Measurements from ENCODE around the gene NDRG4.

The NDRG4 gene

DNA sequence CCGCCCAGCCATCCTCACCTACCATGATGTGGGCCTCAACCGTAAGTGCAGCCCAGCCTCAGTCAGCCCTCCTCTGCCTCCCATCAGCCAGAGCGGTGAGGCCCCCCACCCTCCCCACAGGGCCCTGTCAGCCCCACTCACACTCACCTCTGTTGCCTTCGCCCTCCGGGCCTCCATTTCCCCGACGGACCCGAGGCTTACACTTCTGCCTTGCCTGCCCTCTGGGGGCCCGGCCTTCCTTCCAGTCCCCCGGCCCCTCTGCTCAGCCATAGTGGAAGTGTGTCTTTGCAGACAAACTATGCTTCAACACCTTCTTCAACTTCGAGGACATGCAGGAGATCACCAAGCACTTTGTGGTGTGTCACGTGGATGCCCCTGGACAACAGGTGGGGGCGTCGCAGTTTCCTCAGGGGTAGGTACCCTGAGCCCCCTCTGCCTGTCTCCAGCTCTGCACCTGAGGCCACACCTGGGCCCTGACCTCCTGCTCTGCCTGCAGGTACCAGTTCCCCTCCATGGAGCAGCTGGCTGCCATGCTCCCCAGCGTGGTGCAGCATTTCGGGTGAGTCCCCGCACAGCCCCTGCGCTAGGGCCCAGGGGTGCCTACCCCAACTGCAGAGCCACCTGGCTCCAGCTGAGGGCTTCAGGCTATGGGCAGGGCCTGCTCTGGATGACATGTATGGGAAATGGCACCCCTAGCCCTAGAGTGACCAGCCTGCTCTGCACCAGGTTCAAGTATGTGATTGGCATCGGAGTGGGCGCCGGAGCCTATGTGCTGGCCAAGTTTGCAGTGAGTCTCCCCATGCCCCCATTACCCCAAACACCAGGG lies 4.1 kb downstream of the NDRG4 start:
- Histone ChIP-seq H3K36me3 (ENCODE audit: control insufficient read depth, insufficient read depth, low read length) (peaks cover 15% of the 10 kb centered on the region), H3K9me3 (ENCODE audit: control insufficient read depth, insufficient read depth, low read depth, low read length) (no peaks in the 10 kb centered on the region), H3K4me3 (ENCODE audit: low read depth, low read length) (no peak overlapping the region), H3K9ac (ENCODE audit: low read length) (no peak overlapping the region), H3K27me3 (ENCODE audit: control insufficient read depth, insufficient read depth, low read length) (no peaks in the 10 kb centered on the region), H3K4me1 (ENCODE audit: control insufficient read depth, insufficient read depth, low read length) (peaks cover 11% of the 10 kb centered on the region; the same call in 1 of the 2 replicates), H3K27ac (ENCODE audit: low read depth, low read length) (no peak overlapping the region)

DNA sequence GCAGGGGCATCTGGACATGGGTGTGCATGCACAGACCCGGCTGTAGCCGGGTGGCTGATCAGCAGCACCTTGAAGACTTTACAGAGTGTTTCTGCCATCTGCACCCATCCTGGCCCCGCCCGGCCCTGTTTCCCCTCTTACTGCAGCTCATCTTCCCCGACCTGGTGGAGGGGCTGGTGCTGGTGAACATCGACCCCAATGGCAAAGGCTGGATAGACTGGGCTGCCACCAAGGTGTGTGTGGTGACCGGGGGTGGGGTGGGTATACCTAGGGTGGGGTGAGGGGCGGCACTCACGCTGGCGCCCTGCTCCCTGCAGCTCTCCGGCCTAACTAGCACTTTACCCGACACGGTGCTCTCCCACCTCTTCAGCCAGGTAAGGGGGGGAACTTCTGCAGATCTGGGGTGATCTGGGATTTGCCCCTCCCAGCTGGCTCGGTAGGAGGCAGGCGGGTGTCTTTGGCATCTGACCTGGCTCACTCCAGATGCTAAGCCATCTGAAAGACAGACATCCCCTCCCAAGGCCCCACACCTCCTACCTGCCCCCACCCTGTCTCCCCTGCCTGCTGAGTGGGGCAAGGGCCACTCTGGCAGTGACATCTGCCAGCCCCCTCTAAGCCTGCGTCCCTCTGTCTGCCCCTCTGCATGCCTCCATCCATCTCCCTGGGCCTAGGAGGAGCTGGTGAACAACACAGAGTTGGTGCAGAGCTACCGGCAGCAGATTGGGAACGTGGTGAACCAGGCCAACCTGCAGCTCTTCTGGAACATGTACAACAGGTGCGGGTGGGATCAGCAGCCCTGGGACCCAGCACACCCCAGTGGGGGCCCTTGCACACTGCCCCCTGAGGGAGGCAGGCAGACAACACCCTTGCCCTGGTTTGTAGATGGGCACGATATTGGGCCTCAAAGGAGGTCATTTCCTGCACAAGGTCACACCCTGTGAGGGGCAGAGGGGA lies 6.6 kb downstream of the NDRG4 start:
- Histone ChIP-seq H3K4me3 (ENCODE audit: low read depth, low read length) (no peak overlapping the region), H3K36me3 (ENCODE audit: control insufficient read depth, insufficient read depth, low read length) (peaks cover 25% of the 10 kb centered on the region), H3K9ac (ENCODE audit: low read length) (no peak overlapping the region), H3K27me3 (ENCODE audit: control insufficient read depth, insufficient read depth, low read length) (no peaks in the 10 kb centered on the region), H3K9me3 (ENCODE audit: control insufficient read depth, insufficient read depth, low read depth, low read length) (no peaks in the 10 kb centered on the region), H3K4me1 (ENCODE audit: control insufficient read depth, insufficient read depth, low read length) (peaks cover 4% of the 10 kb centered on the region; the same call in 1 of the 2 replicates), H3K27ac (ENCODE audit: low read depth, low read length) (no peak overlapping the region)

DNA sequence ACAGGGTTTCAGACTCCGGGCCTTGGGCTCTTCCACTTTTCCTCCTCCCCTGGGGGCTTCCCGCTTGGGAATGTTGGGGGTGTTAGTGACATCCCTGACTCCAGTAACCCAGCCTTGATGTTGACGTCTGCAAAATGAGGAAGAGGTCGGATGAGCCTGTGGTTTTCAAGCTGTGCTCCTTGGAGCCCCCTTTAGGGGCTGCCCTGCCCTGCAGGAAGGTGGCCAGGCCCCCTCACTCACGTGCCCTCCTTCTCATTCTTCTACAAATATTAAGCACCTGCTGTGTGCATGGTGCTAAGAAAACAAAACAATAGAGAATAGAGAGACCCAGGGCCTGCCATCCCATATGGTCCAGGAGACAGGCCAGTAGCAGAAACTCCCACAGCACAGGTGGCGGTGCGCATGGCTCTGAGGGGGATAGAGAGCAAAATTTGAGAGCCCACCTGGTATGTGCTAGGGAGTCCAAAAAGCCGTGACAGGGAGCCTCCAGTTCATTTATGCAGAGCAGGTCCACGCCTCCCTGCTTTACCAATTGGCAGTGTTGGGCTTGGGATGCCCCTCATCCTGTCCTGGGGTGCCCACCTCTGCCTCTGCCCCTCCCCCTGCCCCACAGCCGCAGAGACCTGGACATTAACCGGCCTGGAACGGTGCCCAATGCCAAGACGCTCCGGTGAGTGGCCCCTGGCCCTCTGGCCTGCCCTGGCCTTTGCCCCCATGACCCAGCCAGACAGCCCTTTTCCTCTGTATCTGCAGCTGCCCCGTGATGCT lies 7.4 kb downstream of the NDRG4 start:
- no peaks in the 10 kb centered on the region for H3K9me3 ChIP-seq (ENCODE audit: control insufficient read depth, insufficient read depth, low read depth, low read length)
- H3K27me3 ChIP-seq (ENCODE audit: control insufficient read depth, insufficient read depth, low read length): no peaks in the 10 kb centered on the region
- H3K9ac ChIP-seq (ENCODE audit: low read length): no peak overlapping the region
- H3K4me1 ChIP-seq (ENCODE audit: control insufficient read depth, insufficient read depth, low read length): peaks cover 3% of the 10 kb centered on the region; the same call in 1 of the 2 replicates
- H3K36me3 ChIP-seq (ENCODE audit: control insufficient read depth, insufficient read depth, low read length): peaks cover 25% of the 10 kb centered on the region
- H3K4me3 ChIP-seq (ENCODE audit: low read depth, low read length): no peak overlapping the region
- H3K27ac ChIP-seq (ENCODE audit: low read depth, low read length): no peak overlapping the region

DNA sequence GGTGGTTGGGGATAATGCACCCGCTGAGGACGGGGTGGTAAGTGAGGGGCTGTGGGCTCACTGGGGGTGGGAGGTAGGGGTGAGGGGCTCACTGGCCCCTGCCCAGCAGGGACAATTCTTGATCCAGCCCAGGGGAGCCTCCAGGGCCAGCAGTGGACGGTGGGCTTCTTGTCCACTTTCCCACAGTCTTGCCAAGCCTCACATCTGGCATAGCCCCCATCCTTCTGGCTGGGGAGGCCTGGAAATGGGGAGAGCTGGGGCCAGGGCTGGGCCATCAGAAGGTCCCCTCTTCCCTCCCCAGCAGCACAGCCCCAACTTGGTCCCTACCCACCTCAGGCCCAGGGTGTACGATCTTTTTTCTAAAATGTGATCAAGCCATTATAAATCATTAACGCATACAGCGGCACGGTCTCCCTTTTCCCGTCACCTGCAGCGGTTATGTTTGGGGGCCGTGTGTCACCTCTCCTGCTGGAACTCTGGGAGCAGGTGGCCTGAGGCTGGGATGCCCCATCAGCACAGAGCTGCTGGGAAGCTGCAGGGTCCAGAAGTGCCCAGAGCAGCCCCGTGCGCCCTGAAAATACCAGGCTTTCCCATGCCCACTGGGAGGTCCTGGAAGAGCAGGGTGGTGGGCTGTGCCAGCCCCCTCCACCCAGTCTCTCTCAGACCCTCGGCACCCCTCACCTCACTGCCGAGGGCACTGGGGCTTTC lies 8.2 kb downstream of the NDRG4 start:
- peaks cover 3% of the 10 kb centered on the region; the same call in 1 of the 2 replicates for H3K4me1 ChIP-seq (ENCODE audit: control insufficient read depth, insufficient read depth, low read length)
- H3K9me3 ChIP-seq (ENCODE audit: control insufficient read depth, insufficient read depth, low read depth, low read length): no peaks in the 10 kb centered on the region
- no peak overlapping the region for H3K4me3 ChIP-seq (ENCODE audit: low read depth, low read length)
- peaks cover 25% of the 10 kb centered on the region for H3K36me3 ChIP-seq (ENCODE audit: control insufficient read depth, insufficient read depth, low read length)
- H3K27me3 ChIP-seq (ENCODE audit: control insufficient read depth, insufficient read depth, low read length): no peaks in the 10 kb centered on the region
- H3K27ac ChIP-seq (ENCODE audit: low read depth, low read length): no peak overlapping the region
- no peak overlapping the region for H3K9ac ChIP-seq (ENCODE audit: low read length)

GRCh38 chr16:58508671-58509251 lies 8.8 kb downstream of the NDRG4 start:
- H3K4me1 ChIP-seq (ENCODE audit: control insufficient read depth, insufficient read depth, low read length): peaks cover 3% of the 10 kb centered on the region; the same call in 1 of the 2 replicates
- no peak overlapping the region for H3K9ac ChIP-seq (ENCODE audit: low read length)
- H3K4me3 ChIP-seq (ENCODE audit: low read depth, low read length): no peak overlapping the region
- H3K27ac ChIP-seq (ENCODE audit: low read depth, low read length): no peak overlapping the region
- no peaks in the 10 kb centered on the region for H3K27me3 ChIP-seq (ENCODE audit: control insufficient read depth, insufficient read depth, low read length)
- no peaks in the 10 kb centered on the region for H3K9me3 ChIP-seq (ENCODE audit: control insufficient read depth, insufficient read depth, low read depth, low read length)
- H3K36me3 ChIP-seq (ENCODE audit: control insufficient read depth, insufficient read depth, low read length): peaks cover 25% of the 10 kb centered on the region

GRCh38 chr16:58509256-58510096 lies 9.5 kb downstream of the NDRG4 start:
- Histone ChIP-seq H3K27me3 (ENCODE audit: control insufficient read depth, insufficient read depth, low read length) (no peaks in the 10 kb centered on the region), H3K9ac (ENCODE audit: low read length) (no peak overlapping the region), H3K36me3 (ENCODE audit: control insufficient read depth, insufficient read depth, low read length) (peaks cover 20% of the 10 kb centered on the region), H3K4me1 (ENCODE audit: control insufficient read depth, insufficient read depth, low read length) (peaks cover 3% of the 10 kb centered on the region; the same call in 1 of the 2 replicates), H3K9me3 (ENCODE audit: control insufficient read depth, insufficient read depth, low read depth, low read length) (no peaks in the 10 kb centered on the region), H3K27ac (ENCODE audit: low read depth, low read length) (no peak overlapping the region), H3K4me3 (ENCODE audit: low read depth, low read length) (no peak overlapping the region)

- no peak overlapping the region for H3K27ac ChIP-seq (ENCODE audit: low read depth, low read length)
- H3K9ac ChIP-seq (ENCODE audit: low read length): no peak overlapping the region
- H3K36me3 ChIP-seq (ENCODE audit: control insufficient read depth, insufficient read depth, low read length): peaks cover 20% of the 10 kb centered on the region
- H3K27me3 ChIP-seq (ENCODE audit: control insufficient read depth, insufficient read depth, low read length): no peaks in the 10 kb centered on the region
- H3K4me3 ChIP-seq (ENCODE audit: low read depth, low read length): no peak overlapping the region
- H3K9me3 ChIP-seq (ENCODE audit: control insufficient read depth, insufficient read depth, low read depth, low read length): no peaks in the 10 kb centered on the region
- H3K4me1 ChIP-seq (ENCODE audit: control insufficient read depth, insufficient read depth, low read length): peaks cover 3% of the 10 kb centered on the region; the same call in 1 of the 2 replicates
Observed at GRCh38 chr16:58510097-58510775, 10.3 kb downstream of the NDRG4 start.

- no peak overlapping the region for H3K9ac ChIP-seq (ENCODE audit: low read length)
- H3K36me3 ChIP-seq (ENCODE audit: control insufficient read depth, insufficient read depth, low read length): peaks cover 20% of the 10 kb centered on the region
- peaks cover 3% of the 10 kb centered on the region; the same call in 1 of the 2 replicates for H3K4me1 ChIP-seq (ENCODE audit: control insufficient read depth, insufficient read depth, low read length)
Observed at GRCh38 chr16:58510776-58511628, 11.1 kb downstream of the NDRG4 start.

More at GRCh38 chr16:58510776-58511628, 11.1 kb downstream of the NDRG4 start:
- no peaks in the 10 kb centered on the region for H3K9me3 ChIP-seq (ENCODE audit: control insufficient read depth, insufficient read depth, low read depth, low read length)
- no peak overlapping the region for H3K27ac ChIP-seq (ENCODE audit: low read depth, low read length)
- H3K27me3 ChIP-seq (ENCODE audit: control insufficient read depth, insufficient read depth, low read length): no peaks in the 10 kb centered on the region
- no peak overlapping the region for H3K4me3 ChIP-seq (ENCODE audit: low read depth, low read length)
